Measurements from ENCODE around the gene OR51A7.
"Not testable (repeated sequence)": the region's sequence is repeated elsewhere in the genome, so short reads cannot be mapped to it uniquely, and the experiment has no call there.

The OR51A7 gene

DNA sequence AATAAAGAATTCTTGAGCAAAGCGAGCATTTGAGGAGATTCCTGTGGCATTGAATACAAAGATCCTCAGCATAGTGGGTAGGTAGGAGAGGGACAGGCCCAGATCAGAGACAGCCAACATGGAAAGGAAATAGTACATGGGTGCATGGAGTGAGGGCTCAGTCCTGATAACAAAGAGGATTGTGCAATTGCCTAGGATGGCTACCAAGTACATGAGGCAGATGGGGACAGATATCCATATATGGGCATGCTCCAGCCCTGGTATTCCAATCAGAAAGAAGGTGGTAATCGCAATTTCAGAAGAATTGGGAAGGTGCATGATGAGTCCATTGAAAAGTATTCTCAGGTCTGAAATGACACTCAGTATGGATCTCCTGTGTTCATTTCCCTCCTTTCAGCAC, 13.3 kb upstream of the OR51A7 start:
- Histone ChIP-seq H3K9ac (ENCODE audit: low read length) (no peak overlapping the region), H3K4me3 (ENCODE audit: low read depth in 1 of 2, low read length in 2 of 2) (no peak overlapping the region), H3K4me1 (ENCODE audit: insufficient read depth, low read length) (no peaks in the 10 kb centered on the region), H3K27ac (ENCODE audit: low read depth, low read length) (no peak overlapping the region), H3K27me3 (ENCODE audit: control insufficient read depth in 1 of 2, insufficient read depth in 2 of 2, low read length in 2 of 2) (no peaks in the 10 kb centered on the region), H3K36me3 (ENCODE audit: insufficient read depth, low read length) (no peaks in the 10 kb centered on the region), H3K9me3 (ENCODE audit: low read length) (no peaks in the 10 kb centered on the region)

DNA sequence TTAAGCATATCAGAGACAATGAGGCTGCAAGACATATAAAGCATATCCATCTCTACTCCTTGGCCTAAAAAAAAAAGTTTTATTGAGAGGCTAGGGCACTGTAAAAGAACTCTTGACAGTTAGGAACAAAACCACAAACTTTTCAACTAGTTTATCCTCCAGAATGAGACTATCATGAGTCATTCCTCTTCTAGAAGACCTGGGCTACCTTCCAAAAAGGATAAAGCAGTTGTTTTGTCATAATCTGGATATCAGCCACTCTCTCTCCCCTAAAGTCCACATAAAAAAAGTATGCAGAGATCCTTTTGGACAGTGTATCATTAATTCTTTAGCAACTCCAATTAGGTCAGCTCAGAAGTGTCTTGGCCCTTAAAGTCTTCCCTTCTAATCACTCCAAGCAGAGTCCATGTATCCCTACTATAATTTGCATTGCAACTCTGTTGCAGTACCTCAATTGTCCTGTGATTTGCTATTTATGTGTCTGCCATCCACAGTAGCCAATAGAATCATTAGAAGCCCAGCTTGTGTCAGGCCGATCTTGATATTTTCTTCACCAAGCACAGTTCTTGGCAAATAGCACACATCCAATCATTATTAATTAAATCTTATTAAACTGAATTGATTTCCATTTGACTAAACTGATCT, 11.5 kb upstream of the OR51A7 start:
- Histone ChIP-seq H3K9me3 (ENCODE audit: low read length) (no peaks in the 10 kb centered on the region), H3K9ac (ENCODE audit: low read length) (no peak overlapping the region)

DNA sequence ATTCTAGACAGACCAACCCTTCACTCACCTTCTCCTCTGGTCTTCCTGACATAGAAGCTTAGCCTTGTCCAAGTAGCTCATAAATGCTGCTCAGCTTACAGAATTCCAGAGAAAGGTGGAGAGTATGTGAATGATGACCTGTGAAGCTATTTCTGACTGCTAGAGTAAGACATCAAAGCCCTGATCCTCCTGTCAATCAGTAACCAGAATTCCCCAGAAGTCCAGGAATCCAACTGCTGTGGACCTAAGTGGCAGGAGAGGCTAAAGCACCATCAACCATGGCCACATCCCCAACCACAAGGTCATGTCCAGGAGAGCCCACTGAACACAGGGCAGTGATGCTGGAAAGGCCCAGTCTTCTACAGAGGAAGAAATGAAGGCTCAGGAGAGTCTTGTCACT, 13.0 kb downstream of the OR51A7 start:
- H3K4me1 ChIP-seq (ENCODE audit: insufficient read depth, low read length) = no peaks in the 10 kb centered on the region
- no peak overlapping the region for H3K4me3 ChIP-seq (ENCODE audit: low read depth in 1 of 2, low read length in 2 of 2)
- no peak overlapping the region for H3K9ac ChIP-seq (ENCODE audit: low read length)
- no peak overlapping the region for H3K27ac ChIP-seq (ENCODE audit: low read depth, low read length)
- no peaks in the 10 kb centered on the region for H3K9me3 ChIP-seq (ENCODE audit: low read length)
- H3K36me3 ChIP-seq (ENCODE audit: insufficient read depth, low read length) = no peaks in the 10 kb centered on the region
- H3K27me3 ChIP-seq (ENCODE audit: control insufficient read depth in 1 of 2, insufficient read depth in 2 of 2, low read length in 2 of 2) = no peaks in the 10 kb centered on the region

More for the DNA sequence above, 11.5 kb upstream of the OR51A7 start:
- H3K27ac ChIP-seq (ENCODE audit: low read depth, low read length) = no peak overlapping the region
- no peaks in the 10 kb centered on the region for H3K36me3 ChIP-seq (ENCODE audit: insufficient read depth, low read length)
- H3K27me3 ChIP-seq (ENCODE audit: control insufficient read depth in 1 of 2, insufficient read depth in 2 of 2, low read length in 2 of 2) = no peaks in the 10 kb centered on the region
- H3K4me1 ChIP-seq (ENCODE audit: insufficient read depth, low read length) = no peaks in the 10 kb centered on the region
- H3K4me3 ChIP-seq (ENCODE audit: low read depth in 1 of 2, low read length in 2 of 2) = no peak overlapping the region

DNA sequence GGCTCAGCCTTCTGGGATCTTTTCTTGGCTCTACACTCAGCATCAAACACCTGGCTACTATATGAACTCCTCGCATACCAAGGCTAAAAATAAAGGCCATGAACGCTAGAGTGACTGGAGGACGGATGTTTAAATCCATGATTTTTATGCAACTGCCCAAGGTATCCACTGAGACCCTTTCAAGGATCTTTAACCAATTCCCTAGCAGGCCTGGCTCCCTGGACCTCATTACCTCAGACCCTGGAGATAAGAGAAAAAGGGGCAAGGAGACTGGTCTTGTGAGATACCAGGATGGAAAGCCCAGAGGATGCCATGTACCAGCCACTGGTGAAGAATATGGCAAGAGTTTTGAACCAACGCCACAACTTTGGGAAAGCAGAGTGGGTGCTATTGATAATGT, 15.7 kb downstream of the OR51A7 start, which contains the start of gene OR51G2:
OR51G2 (minus strand) TSS at position 101 of the 400 bp plus-strand sequence. CDS start 3,687 bp downstream, outside the sequence.
- H3K27me3 ChIP-seq (ENCODE audit: control insufficient read depth in 1 of 2, insufficient read depth in 2 of 2, low read length in 2 of 2) = no peaks in the 10 kb centered on the region
- no peak within 1 kb of the TSS for H3K4me3 ChIP-seq (ENCODE audit: low read depth in 1 of 2, low read length in 2 of 2)
- H3K9me3 ChIP-seq (ENCODE audit: low read length) = no peaks in the 10 kb centered on the region
- H3K27ac ChIP-seq (ENCODE audit: low read depth, low read length) = no peak within 1 kb of the TSS
- H3K36me3 ChIP-seq (ENCODE audit: insufficient read depth, low read length) = no peaks in the 10 kb centered on the region
- no peaks in the 10 kb centered on the region for H3K4me1 ChIP-seq (ENCODE audit: insufficient read depth, low read length)
- H3K9ac ChIP-seq (ENCODE audit: low read length) = no peak within 1 kb of the TSS

DNA sequence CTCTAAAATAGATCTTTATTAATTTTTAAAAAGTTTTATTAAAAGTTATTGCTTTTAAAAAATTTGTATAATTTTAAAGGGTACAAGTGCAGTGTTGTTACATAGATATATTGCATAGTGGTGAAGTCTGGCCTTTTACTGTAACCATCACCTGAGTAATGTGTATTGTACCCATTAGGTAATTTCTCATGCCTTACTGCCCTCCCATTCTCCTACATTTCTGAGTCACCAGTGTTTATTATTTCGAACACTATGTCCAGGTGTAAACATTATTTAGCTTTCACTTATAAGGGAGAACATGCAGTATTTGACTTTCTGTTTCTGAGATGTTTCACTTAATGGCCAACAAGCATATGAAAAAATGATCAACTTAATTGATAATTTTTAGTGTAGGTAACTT, 18.2 kb downstream of the OR51A7 start:
- no peaks in the 10 kb centered on the region for H3K36me3 ChIP-seq (ENCODE audit: insufficient read depth, low read length)
- H3K9me3 ChIP-seq (ENCODE audit: low read length) = no peaks in the 10 kb centered on the region
- no peak overlapping the region for H3K27ac ChIP-seq (ENCODE audit: low read depth, low read length)
- H3K4me3 ChIP-seq (ENCODE audit: low read depth in 1 of 2, low read length in 2 of 2) = no peak overlapping the region
- no peaks in the 10 kb centered on the region for H3K27me3 ChIP-seq (ENCODE audit: control insufficient read depth in 1 of 2, insufficient read depth in 2 of 2, low read length in 2 of 2)
- no peaks in the 10 kb centered on the region for H3K4me1 ChIP-seq (ENCODE audit: insufficient read depth, low read length)
- H3K9ac ChIP-seq (ENCODE audit: low read length) = no peak overlapping the region

DNA sequence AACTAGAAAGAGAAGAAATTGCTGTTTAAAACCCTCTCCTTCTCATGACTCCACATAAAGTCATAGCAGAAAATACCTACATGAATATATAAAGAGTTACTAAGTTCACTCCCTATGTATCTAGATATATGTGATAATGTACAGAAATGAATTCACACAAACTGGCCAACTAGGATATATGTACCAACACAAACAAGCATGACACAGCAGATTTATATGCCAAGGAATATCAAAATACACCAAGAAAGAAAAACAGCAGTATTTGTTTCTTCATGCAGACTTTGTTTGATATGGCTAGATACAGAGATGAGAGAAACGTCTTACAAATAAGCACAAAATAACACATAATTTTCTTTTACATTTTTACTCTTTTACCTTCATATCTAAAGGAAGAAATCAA, 18.7 kb downstream of the OR51A7 start:
- no peaks in the 10 kb centered on the region for H3K27me3 ChIP-seq (ENCODE audit: control insufficient read depth in 1 of 2, insufficient read depth in 2 of 2, low read length in 2 of 2)
- no peak overlapping the region for H3K27ac ChIP-seq (ENCODE audit: low read depth, low read length)
- H3K4me1 ChIP-seq (ENCODE audit: insufficient read depth, low read length) = no peaks in the 10 kb centered on the region
- H3K4me3 ChIP-seq (ENCODE audit: low read depth in 1 of 2, low read length in 2 of 2) = no peak overlapping the region
- no peaks in the 10 kb centered on the region for H3K36me3 ChIP-seq (ENCODE audit: insufficient read depth, low read length)
- no peak overlapping the region for H3K9ac ChIP-seq (ENCODE audit: low read length)
- H3K9me3 ChIP-seq (ENCODE audit: low read length) = no peaks in the 10 kb centered on the region

DNA sequence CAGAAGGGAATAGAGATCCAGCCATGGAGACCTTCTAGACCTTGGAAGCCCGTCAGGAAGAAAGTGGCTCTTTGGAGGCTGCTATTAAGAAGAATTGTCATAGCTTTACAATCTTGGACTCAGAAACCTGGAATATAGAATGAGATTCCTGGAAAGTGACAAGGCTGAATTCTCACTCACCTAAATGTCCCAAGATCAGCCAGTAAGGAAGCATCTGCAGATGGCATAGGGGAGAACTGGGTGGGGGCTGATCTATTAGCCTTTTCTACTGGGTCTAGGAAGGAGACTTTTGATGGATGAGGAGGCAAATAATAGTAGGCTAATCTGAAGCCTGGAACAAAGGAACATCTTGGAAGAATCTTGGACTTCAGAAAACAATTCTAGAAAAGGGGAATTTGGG, 20.7 kb downstream of the OR51A7 start, which contains the start of gene OR51G1:
OR51G1 (minus strand) TSS at position 101 of the 400 bp plus-strand sequence; CDS start at position 101, 0 bp downstream.
- Histone ChIP-seq H3K4me3 (ENCODE audit: low read depth in 1 of 2, low read length in 2 of 2) (no peak within 1 kb of the TSS), H3K27me3 (ENCODE audit: control insufficient read depth in 1 of 2, insufficient read depth in 2 of 2, low read length in 2 of 2) (no peaks in the 10 kb centered on the region), H3K36me3 (ENCODE audit: insufficient read depth, low read length) (no peaks in the 10 kb centered on the region), H3K4me1 (ENCODE audit: insufficient read depth, low read length) (no peaks in the 10 kb centered on the region), H3K9ac (ENCODE audit: low read length) (no peak within 1 kb of the TSS), H3K27ac (ENCODE audit: low read depth, low read length) (no peak within 1 kb of the TSS), H3K9me3 (ENCODE audit: low read length) (no peaks in the 10 kb centered on the region)

DNA sequence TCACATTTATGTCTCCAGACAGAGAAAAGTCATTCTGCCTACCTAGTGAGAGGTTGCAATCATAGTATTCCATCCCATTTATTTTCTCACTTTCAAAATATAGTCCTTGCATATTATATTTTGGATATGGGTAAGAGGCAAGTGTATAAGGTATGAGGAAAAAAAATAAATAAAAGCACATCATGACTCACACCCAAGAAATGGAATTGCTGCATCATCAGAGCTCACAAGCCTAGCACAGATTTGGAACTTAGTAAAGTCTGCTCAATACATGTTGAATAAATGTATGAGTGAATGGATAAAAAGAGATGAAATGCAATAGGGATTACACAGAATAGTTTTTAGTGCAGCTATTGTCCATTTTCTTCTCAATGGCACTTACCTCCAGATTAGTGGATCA, 23.0 kb downstream of the OR51A7 start:
- H3K9ac ChIP-seq (ENCODE audit: low read length) = no peak overlapping the region

DNA sequence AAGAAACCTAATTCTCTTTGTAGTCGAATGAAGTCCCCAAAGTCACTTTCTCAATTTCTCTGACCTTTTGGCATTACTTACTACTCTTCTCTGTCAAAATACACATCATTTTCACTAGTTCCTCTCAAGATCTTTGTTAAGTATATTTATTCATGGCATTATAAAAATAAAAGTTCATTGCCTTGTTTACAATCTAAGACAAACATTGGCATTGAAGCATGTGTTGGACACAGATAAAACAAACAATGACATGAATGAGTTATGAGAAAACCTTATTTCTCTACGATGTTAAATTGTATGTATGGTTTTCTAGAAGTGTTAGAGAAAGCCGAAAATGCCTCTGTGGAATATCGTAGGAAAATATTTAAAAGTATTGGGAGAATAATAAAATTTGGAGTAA, 29.2 kb downstream of the OR51A7 start:
- no peaks in the 10 kb centered on the region for H3K27me3 ChIP-seq (ENCODE audit: control insufficient read depth in 1 of 2, insufficient read depth in 2 of 2, low read length in 2 of 2)
- no peak overlapping the region for H3K4me3 ChIP-seq (ENCODE audit: low read depth in 1 of 2, low read length in 2 of 2)
- H3K36me3 ChIP-seq (ENCODE audit: insufficient read depth, low read length) = no peaks in the 10 kb centered on the region
- H3K9me3 ChIP-seq (ENCODE audit: low read length) = no peaks in the 10 kb centered on the region
- no peak overlapping the region for H3K9ac ChIP-seq (ENCODE audit: low read length)
- no peaks in the 10 kb centered on the region for H3K4me1 ChIP-seq (ENCODE audit: insufficient read depth, low read length)
- H3K27ac ChIP-seq (ENCODE audit: low read depth, low read length) = no peak overlapping the region

More for the DNA sequence above, 23.0 kb downstream of the OR51A7 start:
- H3K27ac ChIP-seq (ENCODE audit: low read depth, low read length) = no peak overlapping the region
- no peaks in the 10 kb centered on the region for H3K4me1 ChIP-seq (ENCODE audit: insufficient read depth, low read length)
- no peaks in the 10 kb centered on the region for H3K9me3 ChIP-seq (ENCODE audit: low read length)
- H3K27me3 ChIP-seq (ENCODE audit: control insufficient read depth in 1 of 2, insufficient read depth in 2 of 2, low read length in 2 of 2) = no peaks in the 10 kb centered on the region
- H3K36me3 ChIP-seq (ENCODE audit: insufficient read depth, low read length) = no peaks in the 10 kb centered on the region
- H3K4me3 ChIP-seq (ENCODE audit: low read depth in 1 of 2, low read length in 2 of 2) = no peak overlapping the region

DNA sequence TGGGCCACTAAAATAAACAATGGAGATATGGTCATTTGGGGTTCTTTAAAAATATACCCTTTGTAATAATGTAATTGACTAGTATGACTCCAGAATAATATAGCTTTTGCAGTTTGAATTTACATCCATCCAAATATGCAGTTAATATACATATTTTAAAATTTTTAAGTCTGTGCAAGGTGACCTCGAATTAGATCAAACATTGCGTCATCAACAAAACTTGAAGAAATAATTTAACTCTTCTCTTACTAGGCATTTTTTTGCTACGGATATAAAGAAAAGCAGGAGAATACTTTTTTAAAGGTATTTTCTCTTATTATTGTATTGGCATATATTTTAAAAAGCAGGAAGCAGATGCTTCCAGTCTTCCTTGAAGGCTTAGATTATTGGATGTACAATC, 33.2 kb downstream of the OR51A7 start:
- no peaks in the 10 kb centered on the region for H3K36me3 ChIP-seq (ENCODE audit: insufficient read depth, low read length)
- H3K9ac ChIP-seq (ENCODE audit: low read length) = no peak overlapping the region
- H3K4me3 ChIP-seq (ENCODE audit: low read depth in 1 of 2, low read length in 2 of 2) = no peak overlapping the region
- no peaks in the 10 kb centered on the region for H3K4me1 ChIP-seq (ENCODE audit: insufficient read depth, low read length)
- H3K9me3 ChIP-seq (ENCODE audit: low read length) = no peaks in the 10 kb centered on the region
- H3K27ac ChIP-seq (ENCODE audit: low read depth, low read length) = no peak overlapping the region
- H3K27me3 ChIP-seq (ENCODE audit: control insufficient read depth in 1 of 2, insufficient read depth in 2 of 2, low read length in 2 of 2) = no peaks in the 10 kb centered on the region

DNA sequence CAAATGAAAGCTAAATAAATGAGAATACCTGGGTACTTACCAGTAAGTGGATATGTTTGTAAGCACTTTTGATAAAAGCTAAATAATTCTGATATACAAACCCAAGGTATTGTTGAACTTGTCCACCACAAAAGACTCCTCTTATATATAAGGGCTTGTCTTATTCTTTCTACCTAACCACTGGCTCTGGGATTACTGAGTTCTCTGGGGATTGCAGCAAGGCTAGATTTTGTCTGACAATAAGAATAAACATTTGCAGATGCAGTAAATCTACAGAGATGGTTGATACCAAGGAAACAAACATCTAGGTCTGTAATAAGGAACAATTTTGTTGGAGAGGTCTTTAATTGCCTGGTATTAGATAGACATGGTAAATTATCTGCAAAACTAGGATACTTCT, 43.9 kb downstream of the OR51A7 start, which contains the start of gene OR51A4:
OR51A4 (minus strand) TSS at position 101 of the 400 bp plus-strand sequence. CDS start 505 bp downstream, outside the sequence.
- Histone ChIP-seq H3K9ac (ENCODE audit: low read length) (no peak within 1 kb of the TSS), H3K36me3 (ENCODE audit: insufficient read depth, low read length) (no peaks in the 10 kb centered on the region), H3K4me3 (ENCODE audit: low read depth in 1 of 2, low read length in 2 of 2) (no peak within 1 kb of the TSS)

DNA sequence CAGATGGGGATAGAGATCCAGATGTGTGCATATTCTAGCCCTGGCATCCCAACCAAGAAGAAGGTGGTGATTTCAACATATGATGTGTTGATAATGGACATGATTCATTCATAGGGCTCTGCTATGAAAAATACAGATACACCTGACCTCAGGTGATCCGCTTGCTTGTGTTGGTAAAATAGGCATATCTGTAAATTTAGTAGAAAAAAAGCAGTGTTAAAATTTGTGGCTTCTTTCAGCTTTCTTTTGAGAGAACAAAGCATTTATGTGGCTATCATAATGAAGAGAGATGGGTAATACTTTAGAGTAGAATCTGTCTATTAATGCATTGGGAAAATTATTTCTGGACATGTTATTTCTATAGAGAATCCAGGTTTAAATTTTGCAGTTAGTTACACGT, 52.0 kb downstream of the OR51A7 start, which contains the start of gene OR51A2:
OR51A2 (minus strand) TSS at position 101 of the 400 bp plus-strand sequence; CDS start at position 101, 0 bp downstream.
- not testable (repeated sequence) for H3K27me3 ChIP-seq (ENCODE audit: control insufficient read depth in 1 of 2, insufficient read depth in 2 of 2, low read length in 2 of 2); H3K9ac ChIP-seq (ENCODE audit: low read length)

More for the DNA sequence above, 43.9 kb downstream of the OR51A7 start, which contains the start of gene OR51A4:
- no peaks in the 10 kb centered on the region for H3K4me1 ChIP-seq (ENCODE audit: insufficient read depth, low read length)
- H3K9me3 ChIP-seq (ENCODE audit: low read length) = no peaks in the 10 kb centered on the region
- H3K27me3 ChIP-seq (ENCODE audit: control insufficient read depth in 1 of 2, insufficient read depth in 2 of 2, low read length in 2 of 2) = no peaks in the 10 kb centered on the region
- H3K27ac ChIP-seq (ENCODE audit: low read depth, low read length) = no peak within 1 kb of the TSS

More for the DNA sequence above, 52.0 kb downstream of the OR51A7 start, which contains the start of gene OR51A2:
- H3K36me3 ChIP-seq (ENCODE audit: insufficient read depth, low read length); H3K4me1 ChIP-seq (ENCODE audit: insufficient read depth, low read length); H3K27ac ChIP-seq (ENCODE audit: low read depth, low read length); H3K4me3 ChIP-seq (ENCODE audit: low read depth in 1 of 2, low read length in 2 of 2); H3K9me3 ChIP-seq (ENCODE audit: low read length): not testable (repeated sequence)

All from muscle layer of colon (tissue), 2 donors.